GM19328 (cell line): ENCODE data around the gene ARMS2.

Experiments used
- ATAC-seq: cut with Tn5 transposase; IDR thresholded peaks from one replicate; pipeline ENCODE4 v1.9.1; 2021; ENCODE audit warnings: mild to moderate bottlenecking, moderate library complexity; ENCODE audit not compliant: unreplicated experiment

Gene ARMS2

GRCh38 chr10:122450353-122450990, 4.0 kb upstream of the ARMS2 start:
- no peak for ATAC-seq

- ATAC-seq, result no peak
These were observed 382 bp upstream of the ARMS2 start for GRCh38 chr10:122454071-122454470.

- ATAC-seq, result no peak
These were observed 1.1 kb downstream of the ARMS2 start for GRCh38 chr10:122455376-122456079.

- ATAC-seq, result no peak
These were observed 3.5 kb downstream of the ARMS2 start for GRCh38 chr10:122457934-122458333.

GRCh38 chr10:122458693-122459092, 4.2 kb downstream of the ARMS2 start:
- ATAC-seq, result no peak

- no peak for ATAC-seq
These were observed 5.3 kb downstream of the ARMS2 start for GRCh38 chr10:122459561-122460273.

- ATAC-seq, result no peak
These were observed 6.4 kb downstream of the ARMS2 start for GRCh38 chr10:122460891-122461293.

GRCh38 chr10:122461367-122461728, 6.9 kb downstream of the ARMS2 start, which contains the start of gene HTRA1:
Gene HTRA1 (plus strand): TSS chr10:122461553. CDS start chr10:122461653, 100 bp downstream.
- no peak for ATAC-seq

- ATAC-seq, result no peak
These were observed 7.5 kb downstream of the ARMS2 start for GRCh38 chr10:122461729-122462532.

- no peak for ATAC-seq
These were observed 8.3 kb downstream of the ARMS2 start for GRCh38 chr10:122462533-122463465.

- no peak for ATAC-seq
These were observed 9.2 kb downstream of the ARMS2 start for GRCh38 chr10:122463466-122464249.

GRCh38 chr10:122464250-122464510, 9.7 kb downstream of the ARMS2 start:
- ATAC-seq, result no peak

GRCh38 chr10:122464586-122464985, 10.1 kb downstream of the ARMS2 start:
- ATAC-seq, result no peak

- ATAC-seq, result no peak
These were observed 11.1 kb downstream of the ARMS2 start for GRCh38 chr10:122465401-122466040.

- ATAC-seq, result no peak
These were observed 12.5 kb downstream of the ARMS2 start for GRCh38 chr10:122466951-122467381.

- no peak for ATAC-seq
These were observed 13.2 kb downstream of the ARMS2 start for GRCh38 chr10:122467701-122468100.

- no peak for ATAC-seq
These were observed 14.0 kb downstream of the ARMS2 start for GRCh38 chr10:122468307-122468925.

- no peak for ATAC-seq
These were observed 14.7 kb downstream of the ARMS2 start for GRCh38 chr10:122468926-122469781.
